ENCODE results near the gene OR8U1. TPM values are rescaled to one million over a fixed set of nuclear protein-coding genes. Genes with fewer than 3 reads are reported as not detected.

The OR8U1 gene
- total RNA-seq, 1 experiment from 2014 or later, result not detected

DNA sequence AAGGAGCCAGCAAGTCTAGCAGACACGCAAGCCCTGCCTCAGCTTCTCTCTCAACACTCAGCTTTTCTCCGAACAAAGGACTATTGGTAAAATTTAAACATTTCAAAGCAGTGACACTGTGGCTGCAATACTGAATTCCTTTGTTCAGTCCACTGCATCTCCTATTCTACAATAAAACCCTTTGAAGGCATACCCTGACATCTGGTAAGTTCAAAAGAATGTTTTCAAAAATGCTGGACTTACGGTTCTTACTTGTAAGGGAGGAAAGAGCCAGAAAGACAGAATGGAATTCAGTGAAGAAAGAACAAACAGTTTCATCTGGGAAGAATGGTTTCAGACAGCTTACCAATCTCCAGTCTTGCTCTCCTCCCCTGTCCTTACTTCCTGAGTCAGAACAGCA, 42.3 kb upstream of the OR8U1 start:
- Histone ChIP-seq H3K27ac (ENCODE audit: low read length) (no peak overlapping the region), H3K9me3 (ENCODE audit: control insufficient read depth, insufficient read depth, low read depth, low read length) (no peaks in the 10 kb centered on the region), H3K4me1 (ENCODE audit: control insufficient read depth, insufficient read depth, low read length) (no peaks in the 10 kb centered on the region), H3K36me3 (ENCODE audit: control insufficient read depth, insufficient read depth, low read length) (no peaks in the 10 kb centered on the region; the same call in 1 of the 2 replicates), H3K27me3 (ENCODE audit: control insufficient read depth, insufficient read depth, low read length) (no peaks in the 10 kb centered on the region), H3K4me3 (ENCODE audit: low read depth in 2 of 2, low read length in 2 of 2) (no peak overlapping the region)
- BruUV-seq (replicated peaks), result no TSS peak
- TF ChIP-seq, protein P1, sequence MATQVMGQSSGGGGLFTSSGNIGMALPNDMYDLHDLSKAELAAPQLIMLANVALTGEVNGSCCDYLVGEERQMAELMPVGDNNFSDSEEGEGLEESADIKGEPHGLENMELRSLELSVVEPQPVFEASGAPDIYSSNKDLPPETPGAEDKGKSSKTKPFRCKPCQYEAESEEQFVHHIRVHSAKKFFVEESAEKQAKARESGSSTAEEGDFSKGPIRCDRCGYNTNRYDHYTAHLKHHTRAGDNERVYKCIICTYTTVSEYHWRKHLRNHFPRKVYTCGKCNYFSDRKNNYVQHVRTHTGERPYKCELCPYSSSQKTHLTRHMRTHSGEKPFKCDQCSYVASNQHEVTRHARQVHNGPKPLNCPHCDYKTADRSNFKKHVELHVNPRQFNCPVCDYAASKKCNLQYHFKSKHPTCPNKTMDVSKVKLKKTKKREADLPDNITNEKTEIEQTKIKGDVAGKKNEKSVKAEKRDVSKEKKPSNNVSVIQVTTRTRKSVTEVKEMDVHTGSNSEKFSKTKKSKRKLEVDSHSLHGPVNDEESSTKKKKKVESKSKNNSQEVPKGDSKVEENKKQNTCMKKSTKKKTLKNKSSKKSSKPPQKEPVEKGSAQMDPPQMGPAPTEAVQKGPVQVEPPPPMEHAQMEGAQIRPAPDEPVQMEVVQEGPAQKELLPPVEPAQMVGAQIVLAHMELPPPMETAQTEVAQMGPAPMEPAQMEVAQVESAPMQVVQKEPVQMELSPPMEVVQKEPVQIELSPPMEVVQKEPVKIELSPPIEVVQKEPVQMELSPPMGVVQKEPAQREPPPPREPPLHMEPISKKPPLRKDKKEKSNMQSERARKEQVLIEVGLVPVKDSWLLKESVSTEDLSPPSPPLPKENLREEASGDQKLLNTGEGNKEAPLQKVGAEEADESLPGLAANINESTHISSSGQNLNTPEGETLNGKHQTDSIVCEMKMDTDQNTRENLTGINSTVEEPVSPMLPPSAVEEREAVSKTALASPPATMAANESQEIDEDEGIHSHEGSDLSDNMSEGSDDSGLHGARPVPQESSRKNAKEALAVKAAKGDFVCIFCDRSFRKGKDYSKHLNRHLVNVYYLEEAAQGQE (IDR thresholded peaks at IDR 0.05; ENCODE audit: insufficient read depth in 1 of 2, low read depth in 2 of 2, low read length in 1 of 2), result no peak
- TF ChIP-seq, protein P2, sequence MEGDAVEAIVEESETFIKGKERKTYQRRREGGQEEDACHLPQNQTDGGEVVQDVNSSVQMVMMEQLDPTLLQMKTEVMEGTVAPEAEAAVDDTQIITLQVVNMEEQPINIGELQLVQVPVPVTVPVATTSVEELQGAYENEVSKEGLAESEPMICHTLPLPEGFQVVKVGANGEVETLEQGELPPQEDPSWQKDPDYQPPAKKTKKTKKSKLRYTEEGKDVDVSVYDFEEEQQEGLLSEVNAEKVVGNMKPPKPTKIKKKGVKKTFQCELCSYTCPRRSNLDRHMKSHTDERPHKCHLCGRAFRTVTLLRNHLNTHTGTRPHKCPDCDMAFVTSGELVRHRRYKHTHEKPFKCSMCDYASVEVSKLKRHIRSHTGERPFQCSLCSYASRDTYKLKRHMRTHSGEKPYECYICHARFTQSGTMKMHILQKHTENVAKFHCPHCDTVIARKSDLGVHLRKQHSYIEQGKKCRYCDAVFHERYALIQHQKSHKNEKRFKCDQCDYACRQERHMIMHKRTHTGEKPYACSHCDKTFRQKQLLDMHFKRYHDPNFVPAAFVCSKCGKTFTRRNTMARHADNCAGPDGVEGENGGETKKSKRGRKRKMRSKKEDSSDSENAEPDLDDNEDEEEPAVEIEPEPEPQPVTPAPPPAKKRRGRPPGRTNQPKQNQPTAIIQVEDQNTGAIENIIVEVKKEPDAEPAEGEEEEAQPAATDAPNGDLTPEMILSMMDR (IDR thresholded peaks at IDR 0.05), result no peak
- TF ChIP-seq TCF7L2 (IDR thresholded peaks at IDR 0.05; ENCODE audit: low read depth, low read length) (no peak), SIN3A (IDR thresholded peaks at IDR 0.05; ENCODE audit: borderline replicate concordance, insufficient read depth, low read depth, low read length) (no peak), POLR2AphosphoS5 (IDR thresholded peaks at IDR 0.05; ENCODE audit: low read depth, low read length) (no peak)
- ChIA-PET CTCF (no interaction called here), POLR2A (no interaction called here)
- ATAC-seq (no peak), DNase-seq (ENCODE audit: low read depth, low spot score) (no peak)
- in situ Hi-C loops (cut with HindIII; ENCODE audit: low pct_unique_long_range_greater_than_20kb, low sequenced_read_pairs), result no loop called here
- intact Hi-C loops (cut with micrococcal nuclease; ENCODE audit: unreplicated experiment), result no loop called here

DNA sequence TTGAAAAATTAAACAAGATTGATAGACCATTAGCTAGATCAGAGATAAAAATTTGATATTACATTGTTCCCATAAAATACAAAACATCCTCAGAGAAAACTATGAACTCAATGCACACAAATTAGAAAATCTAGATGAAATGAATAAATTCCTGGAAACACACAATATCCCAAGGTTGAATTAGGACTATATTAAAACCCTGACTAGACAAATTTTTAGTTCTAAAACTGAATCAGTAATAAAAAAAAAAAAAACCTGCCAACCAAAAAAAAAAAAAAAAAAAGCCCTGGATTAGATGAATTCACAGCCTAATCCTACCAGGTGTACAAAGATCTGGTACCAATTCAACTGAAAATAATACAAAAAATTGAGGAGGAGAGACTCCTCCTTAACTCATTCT, 35.1 kb upstream of the OR8U1 start:
- Histone ChIP-seq H3K4me1 (ENCODE audit: control insufficient read depth, insufficient read depth, low read length) (no peaks in the 10 kb centered on the region), H3K9me3 (ENCODE audit: control insufficient read depth, insufficient read depth, low read depth, low read length) (no peaks in the 10 kb centered on the region), H3K27ac (ENCODE audit: low read length) (no peak overlapping the region), H3K27me3 (ENCODE audit: control insufficient read depth, insufficient read depth, low read length) (no peaks in the 10 kb centered on the region), H3K36me3 (ENCODE audit: control insufficient read depth, insufficient read depth, low read length) (no peaks in the 10 kb centered on the region), H3K4me3 (ENCODE audit: low read depth in 2 of 2, low read length in 2 of 2) (no peak overlapping the region)
- BruUV-seq (replicated peaks), result no TSS peak
- intact Hi-C loops (cut with micrococcal nuclease; ENCODE audit: unreplicated experiment) (no loop called here), in situ Hi-C loops (cut with HindIII; ENCODE audit: low pct_unique_long_range_greater_than_20kb, low sequenced_read_pairs) (no loop called here)
- TF ChIP-seq, protein P1 (IDR thresholded peaks at IDR 0.05; ENCODE audit: insufficient read depth in 1 of 2, low read depth in 2 of 2, low read length in 1 of 2), result no peak
- no peak for TF ChIP-seq POLR2AphosphoS5 (IDR thresholded peaks at IDR 0.05; ENCODE audit: low read depth, low read length)
- TF ChIP-seq SIN3A (IDR thresholded peaks at IDR 0.05; ENCODE audit: borderline replicate concordance, insufficient read depth, low read depth, low read length), result no peak
- no peak for TF ChIP-seq TCF7L2 (IDR thresholded peaks at IDR 0.05; ENCODE audit: low read depth, low read length)
- TF ChIP-seq, protein P2 (IDR thresholded peaks at IDR 0.05), result no peak
- DNase-seq (ENCODE audit: low read depth, low spot score) (no peak), ATAC-seq (no peak)
- ChIA-PET CTCF (no interaction called here), POLR2A (no interaction called here)
